GM23338 (cell line): ENCODE data around the gene COL2A1. TPM values are rescaled to one million over a fixed set of nuclear protein-coding genes. Genes with fewer than 3 reads are reported as not detected.

ENCODE experiments used
- ATAC-seq: fragments of 200-7000 bp; cut with Tn5 transposase; 3 replicates; pipeline ENCODE4 v1.9.1; 2020
- DNase-seq: peaks from one replicate; pipeline ENCODE4 v3.0.0-alpha.2; 2015; ENCODE audit warnings: low spot score
- H2AFZ ChIP-seq: fragments of 200-600 bp; sonication (generic); 2 replicates; pipeline ENCODE4 v1.8.0; 2016; ENCODE audit warnings: antibody characterized with exemption, mild to moderate bottlenecking, moderate library complexity
- H3F3A ChIP-seq: fragments of 200-600 bp; sonication (generic); replicated peaks from 2 replicates; pipeline ENCODE4 v1.8.0; 2017; ENCODE audit warnings: antibody characterized with exemption, mixed run types, low read depth
- H3K27ac ChIP-seq: fragments of 200-600 bp; sonication (generic); 2 replicates; pipeline ENCODE4 v1.6.1; 2016; ENCODE audit warnings: low read depth
- H3K27me3 ChIP-seq: fragments of 200-600 bp; sonication (generic); 2 replicates; pipeline ENCODE4 v1.8.0; 2016; ENCODE audit warnings: mild to moderate bottlenecking, mixed run types, moderate library complexity; ENCODE audit not compliant: insufficient read depth
- H3K36me3 ChIP-seq: fragments of 200-600 bp; sonication (generic); 2 replicates; pipeline ENCODE4 v1.8.0; 2016; ENCODE audit warnings: mild to moderate bottlenecking; ENCODE audit not compliant: insufficient read depth
- H3K4me1 ChIP-seq: fragments of 200-600 bp; sonication (generic); 2 replicates; pipeline ENCODE4 v1.8.0; 2016; ENCODE audit warnings: mild to moderate bottlenecking, moderate library complexity; ENCODE audit not compliant: insufficient read depth
- H3K4me2 ChIP-seq: fragments of 200-600 bp; sonication (generic); 2 replicates; pipeline ENCODE4 v1.7.1; 2017; ENCODE audit warnings: mixed run types
- H3K4me3 ChIP-seq: fragments of 200-600 bp; sonication (generic); 2 replicates; pipeline ENCODE4 v1.6.1; 2016; ENCODE audit warnings: mixed run types
- H3K79me2 ChIP-seq: fragments of 200-600 bp; sonication (generic); replicated peaks from 2 replicates; pipeline ENCODE4 v1.8.0; 2017; ENCODE audit warnings: mild to moderate bottlenecking; ENCODE audit not compliant: insufficient read depth
- H3K9me2 ChIP-seq: fragments of 200-600 bp; sonication (generic); 2 replicates; pipeline ENCODE4 v1.8.0; 2017; ENCODE audit not compliant: insufficient read depth
- H4K20me1 ChIP-seq: fragments of 200-600 bp; sonication (generic); replicated peaks from 2 replicates; pipeline ENCODE4 v1.8.0; 2017; ENCODE audit warnings: mild to moderate bottlenecking; ENCODE audit not compliant: insufficient read depth
- H3K27ac Mint-ChIP-seq: 2 replicates; pipeline ENCODE4 v1.8.0; 2020; ENCODE audit warnings: inconsistent platforms, mild to moderate bottlenecking, moderate library complexity, mixed read lengths
- H3K27me3 Mint-ChIP-seq: 3 replicates; pipeline ENCODE4 v1.8.0; 2022; ENCODE audit warnings: low read depth, mild to moderate bottlenecking, moderate library complexity, mixed read lengths, inconsistent platforms; ENCODE audit not compliant: insufficient read depth, poor library complexity
- H3K36me3 Mint-ChIP-seq: 3 replicates; pipeline ENCODE4 v1.8.0; 2021; ENCODE audit warnings: low read depth, mild to moderate bottlenecking, inconsistent platforms, moderate library complexity, mixed read lengths
- H3K4me1 Mint-ChIP-seq: 3 replicates; pipeline ENCODE4 v1.8.0; 2020; ENCODE audit warnings: mild to moderate bottlenecking, inconsistent platforms, mixed read lengths
- H3K4me3 Mint-ChIP-seq: 3 replicates; pipeline ENCODE4 v1.8.0; 2021; ENCODE audit warnings: moderate library complexity, mild to moderate bottlenecking, inconsistent platforms, mixed read lengths
- H3K9me3 Mint-ChIP-seq: 3 replicates; pipeline ENCODE4 v1.8.0; 2020; ENCODE audit warnings: moderate library complexity, mild to moderate bottlenecking, inconsistent platforms, mixed read lengths
- NANOG ChIP-seq: IDR thresholded peaks from 2 replicates; pipeline ENCODE4 v1.6.1; 2016; ENCODE audit warnings: antibody characterized with exemption, borderline replicate concordance
- REST ChIP-seq: IDR thresholded peaks from one replicate; pipeline ENCODE4 v1.6.1; 2018; ENCODE audit warnings: antibody characterized with exemption; ENCODE audit not compliant: unreplicated experiment
- STAT1 ChIP-seq: IDR thresholded peaks from one replicate; pipeline ENCODE4 v1.6.1; 2016; ENCODE audit warnings: antibody characterized with exemption; ENCODE audit not compliant: unreplicated experiment
- ZNF114 ChIP-seq: fragments of 250-450 bp; sonication (Bioruptor Pico); IDR thresholded peaks from 2 replicates; pipeline ENCODE4 v1.5.0; 2020; ENCODE audit warnings: mild to moderate bottlenecking, moderate library complexity
- ZNF331 ChIP-seq: fragments of 250-450 bp; sonication (Bioruptor Pico); IDR thresholded peaks from 2 replicates; pipeline ENCODE4 v1.5.0; 2020; ENCODE audit warnings: low read depth, mild to moderate bottlenecking, moderate library complexity
- ZNF462 ChIP-seq: fragments of 250-450 bp; sonication (Bioruptor Pico); IDR thresholded peaks from 2 replicates; pipeline ENCODE4 v1.5.0; 2020; ENCODE audit warnings: mild to moderate bottlenecking, moderate library complexity
- polyA plus RNA-seq: library from polyadenylated mRNA; unstranded; fragments of >200 nt; fragmentation: Nextera tagmentation; extraction: Ambion mirVana; gene quantifications from 2 replicates; pipeline ENCODE4 v1.2.1, GENCODE V29; 2016
- total RNA-seq: library from RNA; depleted of rRNA; stranded (reverse); fragments of >200 nt; shearing (Covaris generic); gene quantifications from 2 replicates; pipeline ENCODE4 v1.2.3, GENCODE V29; 2014

COL2A1 gene
- total and polyA plus RNA-seq, 2 experiments from 2014 or later: 7.0 to 24.6 TPM

- no peak overlapping the region for H3K27ac Mint-ChIP-seq
- no peak overlapping the region for H2AFZ ChIP-seq
- ATAC-seq: no peak
- H3K9me2 ChIP-seq: no peaks in the 10 kb centered on the region
- H3K9me3 Mint-ChIP-seq: no peaks in the 10 kb centered on the region
- H3K36me3 Mint-ChIP-seq: peaks cover 29% of the 10 kb centered on the region
- H3K79me2 ChIP-seq: no peaks in the 10 kb centered on the region
- no peak overlapping the region for H3K4me2 ChIP-seq
- no peaks in the 10 kb centered on the region for H3K4me1 Mint-ChIP-seq
- no peaks in the 10 kb centered on the region for H3F3A ChIP-seq
- no peaks in the 10 kb centered on the region; the same call in 1 of the 2 replicates for H3K27me3 ChIP-seq
- H4K20me1 ChIP-seq: 0 out of 2 replicates have a peak, but pooled peaks cover 2% of the 10 kb centered on the region
- H3K36me3 ChIP-seq: peaks cover 12% of the 10 kb centered on the region
- H3K27ac ChIP-seq: no peak overlapping the region
- no peak overlapping the region for H3K4me3 Mint-ChIP-seq
- DNase-seq: no peak
- no peaks in the 10 kb centered on the region for H3K4me1 ChIP-seq
- no peaks in the 10 kb centered on the region for H3K27me3 Mint-ChIP-seq
- TF ChIP-seq ZNF114 (CRISPR knock-in tag) (no peak), STAT1 (no peak), REST (no peak), ZNF331 (CRISPR knock-in tag) (no peak), NANOG (no peak)
- no peak overlapping the region for H3K4me3 ChIP-seq
These were observed 41.0 kb upstream of the COL2A1 start for GRCh38 chr12:48045061-48045846.

- Histone ChIP-seq H3F3A (no peaks in the 10 kb centered on the region), H3K9me2 (0 out of 2 replicates have a peak, but pooled peaks cover 3% of the 10 kb centered on the region), H2AFZ (no peak overlapping the region), H3K27me3 (no peaks in the 10 kb centered on the region; the same call in none of the 2 replicates), H4K20me1 (no peaks in the 10 kb centered on the region), H3K36me3 (peaks cover 12% of the 10 kb centered on the region), H3K4me3 (no peak overlapping the region), H3K4me2 (no peak overlapping the region), H3K79me2 (no peaks in the 10 kb centered on the region), H3K4me1 (peaks cover 3% of the 10 kb centered on the region; the same call in 1 of the 2 replicates), H3K27ac (no peak overlapping the region)
- Mint-ChIP-seq H3K9me3 (no peaks in the 10 kb centered on the region), H3K4me1 (peaks cover 3% of the 10 kb centered on the region; the same call in 2 of the 3 replicates), H3K36me3 (peaks cover 29% of the 10 kb centered on the region), H3K27me3 (no peaks in the 10 kb centered on the region), H3K27ac (no peak overlapping the region), H3K4me3 (no peak overlapping the region)
- no peak for TF ChIP-seq ZNF462 (CRISPR knock-in tag)
- ATAC-seq (no peak), DNase-seq (no peak)
These were observed 40.1 kb upstream of the COL2A1 start for GRCh38 chr12:48044396-48044795.
